Neural crest cell (in vitro differentiated cells): ENCODE measurements around the gene LMAN1L. TPM values are rescaled to one million over a fixed set of nuclear protein-coding genes. Genes with fewer than 3 reads are reported as not detected.

Experiments used
- DNase-seq: peaks from one replicate; pipeline ENCODE4 v3.0.0; 2021; ENCODE audit warnings: low read depth, mixed read lengths, low spot score
- H3K27ac Mint-ChIP-seq: one replicate; pipeline ENCODE4 v1.8.0; 2021; ENCODE audit warnings: mild to moderate bottlenecking, mixed read lengths; ENCODE audit not compliant: unreplicated experiment
- H3K27me3 Mint-ChIP-seq: 2 replicates; pipeline ENCODE4 v1.8.0; 2021; ENCODE audit warnings: low read depth, mild to moderate bottlenecking, mixed read lengths
- H3K36me3 Mint-ChIP-seq: 2 replicates; pipeline ENCODE4 v1.8.0; 2021; ENCODE audit warnings: low read depth, mild to moderate bottlenecking, mixed read lengths
- H3K4me1 Mint-ChIP-seq: 2 replicates; pipeline ENCODE4 v1.8.0; 2021; ENCODE audit warnings: mixed read lengths
- H3K4me3 Mint-ChIP-seq: one replicate; pipeline ENCODE4 v1.8.0; 2021; ENCODE audit warnings: mild to moderate bottlenecking, mixed read lengths
- H3K9me3 Mint-ChIP-seq: 2 replicates; pipeline ENCODE4 v1.8.0; 2021; ENCODE audit warnings: mixed read lengths
- CTCF ChIP-seq: fragments of 200-600 bp; sonication (generic); conservative IDR thresholded peaks from 2 replicates; pipeline ENCODE4 v1.5.0; 2021; ENCODE audit warnings: antibody characterized with exemption, mild to moderate bottlenecking
- total RNA-seq: library from RNA; stranded (reverse); gene quantifications from 2 replicates; pipeline ENCODE4 v1.2.1, GENCODE V29; 2021

The LMAN1L gene
- total RNA-seq, 1 donor from 2014 or later = not detected

- Mint-ChIP-seq H3K36me3 (no peaks in the 10 kb centered on the region), H3K4me3 (peak overlapping the region; percentile 52)
Observed at GRCh38 chr15:74779162-74779648, 33.4 kb upstream of the LMAN1L start.

GRCh38 chr15:74780523-74781430 is 31.9 kb upstream of the LMAN1L start:
- no peaks in the 10 kb centered on the region for H3K9me3 Mint-ChIP-seq
- peaks cover 76% of the 10 kb centered on the region for H3K4me1 Mint-ChIP-seq
- H3K27me3 Mint-ChIP-seq = peaks cover 3% of the 10 kb centered on the region
- no peak for TF ChIP-seq CTCF
- no peaks in the 10 kb centered on the region for H3K36me3 Mint-ChIP-seq
- H3K27ac Mint-ChIP-seq = no peak overlapping the region
- H3K4me3 Mint-ChIP-seq = peak overlapping the region; percentile 92
- no peak for DNase-seq

More at GRCh38 chr15:74779162-74779648, 33.4 kb upstream of the LMAN1L start:
- no peak for DNase-seq
- Mint-ChIP-seq H3K27ac (peak overlapping the region; percentile 36), H3K27me3 (peaks cover 3% of the 10 kb centered on the region), H3K9me3 (no peaks in the 10 kb centered on the region), H3K4me1 (peaks cover 67% of the 10 kb centered on the region)
- TF ChIP-seq CTCF = no peak

DNA sequence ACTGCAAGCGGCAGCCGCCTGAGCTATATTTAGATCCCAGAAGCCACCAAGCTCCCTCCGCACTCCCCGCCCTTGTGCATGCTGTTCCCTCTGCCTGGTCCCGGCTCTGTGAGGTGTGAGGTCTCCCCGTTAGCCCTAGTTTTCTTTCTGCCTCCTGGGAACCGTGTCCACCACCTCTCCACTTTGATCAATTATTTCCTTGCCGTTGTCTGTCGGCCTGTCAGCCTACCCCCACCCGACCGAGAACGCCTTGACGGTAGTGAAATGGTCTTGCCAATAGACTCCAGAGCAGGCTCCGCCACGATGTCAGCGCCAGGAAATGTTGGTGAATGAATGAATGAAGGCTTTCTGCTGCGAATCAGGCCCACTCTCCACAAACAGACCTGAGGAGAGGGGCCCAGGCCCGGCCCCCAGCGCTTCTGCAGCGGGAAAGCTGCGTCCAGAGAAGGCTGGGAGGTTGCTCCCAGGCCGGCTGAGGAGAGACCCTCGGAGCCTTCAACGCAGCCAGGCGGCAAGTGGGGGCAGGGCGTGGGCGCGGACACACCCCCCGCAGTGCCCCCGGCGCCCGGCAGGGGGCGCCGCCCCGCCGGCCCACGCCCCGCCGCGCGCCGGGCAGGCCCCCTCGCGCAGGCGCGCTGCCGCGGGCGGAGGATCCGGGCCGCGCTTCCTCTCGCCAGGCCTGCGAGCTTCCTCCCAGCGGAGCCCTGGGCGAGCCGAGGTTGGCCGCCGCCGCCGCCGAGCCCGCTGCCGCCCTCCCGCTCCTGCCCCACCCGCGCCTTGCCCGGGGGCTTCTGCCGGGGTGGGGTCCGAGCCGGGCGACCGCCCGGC is 31.0 kb upstream of the LMAN1L start, which contains the start of gene CSK:
TSS of gene CSK (plus strand) at position 650 of the 828 bp plus-strand sequence. CDS start 16,218 bp downstream, outside the sequence.
- peaks cover 73% of the 10 kb centered on the region for H3K4me1 Mint-ChIP-seq

GRCh38 chr15:74782259-74783071 is 30.2 kb upstream of the LMAN1L start:
- TF ChIP-seq CTCF = no peak
- H3K4me3 Mint-ChIP-seq = peak overlapping the region; percentile 89
- H3K27ac Mint-ChIP-seq = peak overlapping the region; percentile 81
- H3K4me1 Mint-ChIP-seq = peaks cover 66% of the 10 kb centered on the region
- H3K9me3 Mint-ChIP-seq = no peaks in the 10 kb centered on the region
- no peaks in the 10 kb centered on the region for H3K36me3 Mint-ChIP-seq
- no peak for DNase-seq
- H3K27me3 Mint-ChIP-seq = peaks cover 3% of the 10 kb centered on the region

More for the DNA sequence above, 31.0 kb upstream of the LMAN1L start, which contains the start of gene CSK:
- H3K9me3 Mint-ChIP-seq = no peaks in the 10 kb centered on the region
- no peaks in the 10 kb centered on the region for H3K36me3 Mint-ChIP-seq
- peaks cover 3% of the 10 kb centered on the region for H3K27me3 Mint-ChIP-seq
- peak within 1 kb of the TSS; percentile 92 for H3K4me3 Mint-ChIP-seq
- TF ChIP-seq CTCF = peak; percentile 70
- peak within 1 kb of the TSS; percentile 81 for H3K27ac Mint-ChIP-seq
- peak; percentile 69 for DNase-seq
